MM.1S (cell line): Measurements from ENCODE around the gene IPCEF1.

ENCODE experiments used
- DNase-seq: peaks from one replicate; pipeline ENCODE4 v3.0.0-alpha.2; 2015
- H2AFZ ChIP-seq: fragments of 300-600 bp; sonication (generic); 2 replicates; pipeline ENCODE4 v1.6.0; 2016; ENCODE audit warnings: antibody characterized with exemption, low read length
- H3F3A ChIP-seq: fragments of 300-600 bp; sonication (generic); 2 replicates; pipeline ENCODE4 v1.6.1; 2016; ENCODE audit warnings: mild to moderate bottlenecking, antibody characterized with exemption, low read length, moderate library complexity, mixed read lengths; ENCODE audit not compliant: insufficient read depth
- H3K27ac ChIP-seq: fragments of 300-600 bp; sonication (generic); 2 replicates; pipeline ENCODE4 v1.5.1; 2016; ENCODE audit warnings: mild to moderate bottlenecking, low read length
- H3K27me3 ChIP-seq: fragments of 300-600 bp; sonication (generic); replicated peaks from 2 replicates; pipeline ENCODE4 v1.6.0; 2016; ENCODE audit warnings: low read length; ENCODE audit not compliant: insufficient read depth
- H3K36me3 ChIP-seq: fragments of 300-600 bp; sonication (generic); replicated peaks from 2 replicates; pipeline ENCODE4 v1.6.1; 2016; ENCODE audit warnings: mild to moderate bottlenecking, low read length, mixed read lengths; ENCODE audit not compliant: insufficient read depth
- H3K4me1 ChIP-seq: fragments of 300-600 bp; sonication (generic); 2 replicates; pipeline ENCODE4 v1.6.1; 2016; ENCODE audit warnings: low read length, mixed read lengths
- H3K4me2 ChIP-seq: fragments of 300-600 bp; sonication (generic); 2 replicates; pipeline ENCODE4 v1.6.0; 2016; ENCODE audit warnings: low read depth, low read length
- H3K4me3 ChIP-seq: fragments of 300-600 bp; sonication (generic); 2 replicates; pipeline ENCODE4 v1.5.1; 2016; ENCODE audit warnings: low read length, mixed read lengths
- H3K79me2 ChIP-seq: fragments of 300-600 bp; sonication (generic); 2 replicates; pipeline ENCODE4 v1.6.1; 2016; ENCODE audit warnings: mixed run types, low read length, mixed read lengths
- H3K9ac ChIP-seq: fragments of 300-600 bp; sonication (generic); 2 replicates; pipeline ENCODE4 v1.6.1; 2016; ENCODE audit warnings: low read length, mixed read lengths
- H3K9me2 ChIP-seq: fragments of 300-600 bp; sonication (generic); replicated peaks from 2 replicates; pipeline ENCODE4 v1.6.1; 2016; ENCODE audit warnings: mild to moderate bottlenecking, low read length, mixed read lengths; ENCODE audit not compliant: insufficient read depth
- H3K9me3 ChIP-seq: fragments of 300-600 bp; sonication (generic); replicated peaks from 2 replicates; pipeline ENCODE4 v1.6.1; 2016; ENCODE audit warnings: mild to moderate bottlenecking, low read length, mixed read lengths; ENCODE audit not compliant: insufficient read depth
- H4K20me1 ChIP-seq: fragments of 300-600 bp; sonication (generic); 2 replicates; pipeline ENCODE4 v1.6.1; 2016; ENCODE audit warnings: mild to moderate bottlenecking, low read length, moderate library complexity, mixed read lengths; ENCODE audit not compliant: insufficient read depth
- CTCF ChIP-seq: fragments of 300-600 bp; sonication (generic); IDR thresholded peaks from 2 replicates; pipeline ENCODE4 v1.5.1; 2016; ENCODE audit warnings: antibody characterized with exemption, low read length, mixed read lengths
- EZH2 ChIP-seq: fragments of 300-600 bp; sonication (generic); optimal IDR thresholded peaks from 2 replicates; pipeline ENCODE3; 2017; ENCODE audit warnings: low read depth, mild to moderate bottlenecking, antibody characterized with exemption, low read length, mixed read lengths
- EZH2phosphoT487 ChIP-seq: fragments of 300-600 bp; sonication (generic); IDR thresholded peaks from 2 replicates; pipeline ENCODE4 v1.6.1; 2018; ENCODE audit warnings: antibody characterized with exemption, low read length

IPCEF1 gene

GRCh38 chr6:154123155-154123956, 233.2 kb downstream of the IPCEF1 start:
- Histone ChIP-seq H3F3A (no peaks in the 10 kb centered on the region), H3K4me1 (no peaks in the 10 kb centered on the region), H4K20me1 (no peaks in the 10 kb centered on the region), H2AFZ (no peak overlapping the region), H3K9me3 (no peaks in the 10 kb centered on the region), H3K9me2 (no peaks in the 10 kb centered on the region), H3K27me3 (no peaks in the 10 kb centered on the region), H3K27ac (no peak overlapping the region), H3K36me3 (no peaks in the 10 kb centered on the region), H3K4me2 (no peak overlapping the region), H3K4me3 (no peak overlapping the region), H3K79me2 (no peaks in the 10 kb centered on the region), H3K9ac (no peak overlapping the region)
- no peak for TF ChIP-seq EZH2phosphoT487
- TF ChIP-seq EZH2: no peak
- no peak for TF ChIP-seq CTCF
- DNase-seq: no peak

GRCh38 chr6:154122195-154122925, 234.2 kb downstream of the IPCEF1 start:
- no peak for DNase-seq
- no peak overlapping the region for H3K4me2 ChIP-seq
- TF ChIP-seq EZH2: no peak
- no peak for TF ChIP-seq CTCF
- no peak for TF ChIP-seq EZH2phosphoT487

DNA sequence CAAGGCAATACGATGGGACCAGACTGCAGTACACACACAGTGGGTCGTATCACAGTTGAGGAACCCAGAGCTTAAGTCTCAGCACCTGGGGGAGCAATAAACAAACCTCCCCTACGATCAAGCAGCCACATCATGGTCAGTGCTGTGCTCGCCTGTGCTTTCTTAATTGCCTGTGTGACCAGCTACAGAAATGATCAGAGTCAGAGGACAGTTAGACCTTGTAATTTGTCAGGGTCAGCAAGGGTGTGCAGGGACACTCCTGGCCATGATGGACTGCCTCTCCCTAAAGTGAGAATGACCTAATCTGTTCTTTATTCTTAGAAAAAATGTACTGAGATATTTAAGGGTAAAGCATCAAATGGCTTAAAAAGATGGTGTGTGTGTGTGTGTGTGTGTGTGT, 239.1 kb downstream of the IPCEF1 start:
- H3K27me3 ChIP-seq: no peaks in the 10 kb centered on the region
- TF ChIP-seq EZH2 (no peak), CTCF (no peak), EZH2phosphoT487 (no peak)
- no peak for DNase-seq
- no peaks in the 10 kb centered on the region for H3K9me2 ChIP-seq
- H3K27ac ChIP-seq: no peak overlapping the region
- H2AFZ ChIP-seq: no peak overlapping the region
- no peaks in the 10 kb centered on the region for H3K9me3 ChIP-seq
- no peak overlapping the region for H3K4me2 ChIP-seq
- H3K4me3 ChIP-seq: no peak overlapping the region
- no peaks in the 10 kb centered on the region for H3K36me3 ChIP-seq
- H3F3A ChIP-seq: no peaks in the 10 kb centered on the region
- H3K79me2 ChIP-seq: no peaks in the 10 kb centered on the region
- H3K4me1 ChIP-seq: no peaks in the 10 kb centered on the region
- H4K20me1 ChIP-seq: no peaks in the 10 kb centered on the region
- H3K9ac ChIP-seq: no peak overlapping the region

More at GRCh38 chr6:154122195-154122925, 234.2 kb downstream of the IPCEF1 start:
- Histone ChIP-seq H3K27ac (no peak overlapping the region), H3K4me1 (no peaks in the 10 kb centered on the region), H3K9ac (no peak overlapping the region), H3K36me3 (no peaks in the 10 kb centered on the region), H2AFZ (no peak overlapping the region), H3K9me2 (no peaks in the 10 kb centered on the region), H4K20me1 (no peaks in the 10 kb centered on the region), H3K9me3 (no peaks in the 10 kb centered on the region), H3K27me3 (no peaks in the 10 kb centered on the region), H3F3A (no peaks in the 10 kb centered on the region), H3K4me3 (no peak overlapping the region), H3K79me2 (no peaks in the 10 kb centered on the region)
